ENCODE measurements around the gene INKA2.

Gene INKA2

GRCh38 chr1:111747282-111747734 lies 8.1 kb upstream of the INKA2 start:
- Histone ChIP-seq H3F3A (ENCODE audit: insufficient read depth, low read length) (no peaks in the 10 kb centered on the region), H3K9me3 (replicated peaks; ENCODE audit: insufficient read depth, low read length) (no peaks in the 10 kb centered on the region), H3K4me3 (ENCODE audit: low read length) (no peak overlapping the region), H3K27me3 (replicated peaks; ENCODE audit: insufficient read depth, low read length) (no peaks in the 10 kb centered on the region), H3K4me1 (ENCODE audit: low read length) (peaks cover 8% of the 10 kb centered on the region; the same call in 1 of the 2 replicates), H3K4me2 (ENCODE audit: low read depth, low read length) (no peak overlapping the region), H4K20me1 (ENCODE audit: insufficient read depth, low read length) (no peaks in the 10 kb centered on the region), H3K36me3 (replicated peaks; ENCODE audit: insufficient read depth, low read length) (no peaks in the 10 kb centered on the region), H3K9ac (ENCODE audit: low read length) (no peak overlapping the region), H2AFZ (ENCODE audit: low read length) (no peak overlapping the region), H3K27ac (ENCODE audit: low read length) (no peak overlapping the region), H3K79me2 (ENCODE audit: low read length) (no peaks in the 10 kb centered on the region), H3K9me2 (replicated peaks; ENCODE audit: insufficient read depth, low read length) (no peaks in the 10 kb centered on the region)
- DNase-seq = peak; percentile 70
- TF ChIP-seq EZH2phosphoT487 (IDR thresholded peaks at IDR 0.05; ENCODE audit: low read length) (no peak), CTCF (IDR thresholded peaks at IDR 0.05; ENCODE audit: low read length) (peak; percentile 57)

- Histone ChIP-seq H3K9ac (ENCODE audit: low read length) (no peak overlapping the region), H3K9me2 (replicated peaks; ENCODE audit: insufficient read depth, low read length) (no peaks in the 10 kb centered on the region), H2AFZ (ENCODE audit: low read length) (no peak overlapping the region), H3F3A (ENCODE audit: insufficient read depth, low read length) (no peaks in the 10 kb centered on the region), H4K20me1 (ENCODE audit: insufficient read depth, low read length) (no peaks in the 10 kb centered on the region), H3K79me2 (ENCODE audit: low read length) (no peaks in the 10 kb centered on the region), H3K4me1 (ENCODE audit: low read length) (peaks cover 2% of the 10 kb centered on the region; the same call in 1 of the 2 replicates), H3K27me3 (replicated peaks; ENCODE audit: insufficient read depth, low read length) (no peaks in the 10 kb centered on the region), H3K9me3 (replicated peaks; ENCODE audit: insufficient read depth, low read length) (no peaks in the 10 kb centered on the region), H3K4me2 (ENCODE audit: low read depth, low read length) (no peak overlapping the region), H3K27ac (ENCODE audit: low read length) (no peak overlapping the region), H3K36me3 (replicated peaks; ENCODE audit: insufficient read depth, low read length) (no peaks in the 10 kb centered on the region), H3K4me3 (ENCODE audit: low read length) (no peak overlapping the region)
- TF ChIP-seq EZH2 (optimal IDR thresholded peaks at IDR 0.05; ENCODE audit: low read depth, low read length) = no peak
- no peak for TF ChIP-seq EZH2phosphoT487 (IDR thresholded peaks at IDR 0.05; ENCODE audit: low read length)
- TF ChIP-seq CTCF (IDR thresholded peaks at IDR 0.05; ENCODE audit: low read length) = no peak
- no peak for DNase-seq
These were observed 7.4 kb upstream of the INKA2 start for GRCh38 chr1:111746614-111746999.

- Histone ChIP-seq H4K20me1 (ENCODE audit: insufficient read depth, low read length) (no peaks in the 10 kb centered on the region), H2AFZ (ENCODE audit: low read length) (no peak overlapping the region), H3F3A (ENCODE audit: insufficient read depth, low read length) (no peaks in the 10 kb centered on the region), H3K27me3 (replicated peaks; ENCODE audit: insufficient read depth, low read length) (no peaks in the 10 kb centered on the region), H3K9me3 (replicated peaks; ENCODE audit: insufficient read depth, low read length) (no peaks in the 10 kb centered on the region), H3K4me3 (ENCODE audit: low read length) (no peak overlapping the region), H3K36me3 (replicated peaks; ENCODE audit: insufficient read depth, low read length) (no peaks in the 10 kb centered on the region), H3K27ac (ENCODE audit: low read length) (no peak overlapping the region), H3K4me1 (ENCODE audit: low read length) (no peaks in the 10 kb centered on the region), H3K9me2 (replicated peaks; ENCODE audit: insufficient read depth, low read length) (no peaks in the 10 kb centered on the region), H3K4me2 (ENCODE audit: low read depth, low read length) (no peak overlapping the region), H3K9ac (ENCODE audit: low read length) (no peak overlapping the region), H3K79me2 (ENCODE audit: low read length) (no peaks in the 10 kb centered on the region)
- TF ChIP-seq EZH2phosphoT487 (IDR thresholded peaks at IDR 0.05; ENCODE audit: low read length) (no peak), EZH2 (optimal IDR thresholded peaks at IDR 0.05; ENCODE audit: low read depth, low read length) (no peak), CTCF (IDR thresholded peaks at IDR 0.05; ENCODE audit: low read length) (no peak)
- no peak for DNase-seq
These were observed 6.7 kb upstream of the INKA2 start for GRCh38 chr1:111745675-111746613.

All from MM.1S (cell line).